BE2C (cell line): ENCODE data around the gene CYP4F2.

ENCODE experiments used
- DNase-seq: peaks from one replicate; pipeline ENCODE4 v3.0.0-alpha.2; 2020
- H3K27me3 ChIP-seq: fragments of 250-450 bp; sonication (Bioruptor Pico); 2 replicates; pipeline ENCODE4 v1.5.1; 2020; ENCODE audit warnings: mild to moderate bottlenecking
- H3K36me3 ChIP-seq: fragments of 250-450 bp; sonication (Bioruptor Pico); 2 replicates; pipeline ENCODE4 v1.5.1; 2020; ENCODE audit warnings: mild to moderate bottlenecking
- H3K4me1 ChIP-seq: fragments of 250-450 bp; sonication (Bioruptor Pico); 2 replicates; pipeline ENCODE4 v1.5.1; 2020
- H3K4me3 ChIP-seq: 2 replicates; pipeline ENCODE4 v1.5.1; 2011; ENCODE audit warnings: low read depth, low read length
- H3K9me3 ChIP-seq: fragments of 250-450 bp; sonication (Bioruptor Pico); 2 replicates; pipeline ENCODE4 v1.5.1; 2020
- TF ChIP-seq, protein P1 (sequence below): IDR thresholded peaks from 2 replicates; pipeline ENCODE4 v1.5.1; 2012; ENCODE audit warnings: mild to moderate bottlenecking, low read depth, low read length

The CYP4F2 gene

DNA sequence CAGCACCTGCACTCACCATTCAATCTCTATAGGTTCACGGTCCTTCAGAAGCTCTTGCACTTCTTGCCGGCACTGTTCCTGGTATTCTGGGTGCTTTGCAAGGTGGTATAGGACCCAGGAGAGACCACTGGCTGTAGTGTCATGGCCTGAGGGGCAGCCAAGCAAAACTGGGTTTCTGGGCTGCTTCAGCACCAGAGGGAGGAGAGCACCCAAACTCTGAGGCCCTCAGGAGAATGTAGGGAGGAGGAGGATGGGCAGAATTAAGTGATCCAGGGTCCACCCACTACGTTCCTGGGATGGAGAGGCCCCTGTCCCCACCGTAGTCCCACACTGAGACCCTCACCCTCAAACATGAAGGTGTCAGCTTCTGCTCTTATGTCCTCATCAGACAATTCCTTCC lies 24.1 kb upstream of the CYP4F2 start:
- no peaks in the 10 kb centered on the region for H3K9me3 ChIP-seq
- no peaks in the 10 kb centered on the region for H3K4me1 ChIP-seq
- TF ChIP-seq, protein P1, sequence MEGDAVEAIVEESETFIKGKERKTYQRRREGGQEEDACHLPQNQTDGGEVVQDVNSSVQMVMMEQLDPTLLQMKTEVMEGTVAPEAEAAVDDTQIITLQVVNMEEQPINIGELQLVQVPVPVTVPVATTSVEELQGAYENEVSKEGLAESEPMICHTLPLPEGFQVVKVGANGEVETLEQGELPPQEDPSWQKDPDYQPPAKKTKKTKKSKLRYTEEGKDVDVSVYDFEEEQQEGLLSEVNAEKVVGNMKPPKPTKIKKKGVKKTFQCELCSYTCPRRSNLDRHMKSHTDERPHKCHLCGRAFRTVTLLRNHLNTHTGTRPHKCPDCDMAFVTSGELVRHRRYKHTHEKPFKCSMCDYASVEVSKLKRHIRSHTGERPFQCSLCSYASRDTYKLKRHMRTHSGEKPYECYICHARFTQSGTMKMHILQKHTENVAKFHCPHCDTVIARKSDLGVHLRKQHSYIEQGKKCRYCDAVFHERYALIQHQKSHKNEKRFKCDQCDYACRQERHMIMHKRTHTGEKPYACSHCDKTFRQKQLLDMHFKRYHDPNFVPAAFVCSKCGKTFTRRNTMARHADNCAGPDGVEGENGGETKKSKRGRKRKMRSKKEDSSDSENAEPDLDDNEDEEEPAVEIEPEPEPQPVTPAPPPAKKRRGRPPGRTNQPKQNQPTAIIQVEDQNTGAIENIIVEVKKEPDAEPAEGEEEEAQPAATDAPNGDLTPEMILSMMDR, result no peak
- no peaks in the 10 kb centered on the region for H3K36me3 ChIP-seq
- no peaks in the 10 kb centered on the region; the same call in 1 of the 2 replicates for H3K27me3 ChIP-seq
- DNase-seq, result no peak
- no peak overlapping the region for H3K4me3 ChIP-seq

DNA sequence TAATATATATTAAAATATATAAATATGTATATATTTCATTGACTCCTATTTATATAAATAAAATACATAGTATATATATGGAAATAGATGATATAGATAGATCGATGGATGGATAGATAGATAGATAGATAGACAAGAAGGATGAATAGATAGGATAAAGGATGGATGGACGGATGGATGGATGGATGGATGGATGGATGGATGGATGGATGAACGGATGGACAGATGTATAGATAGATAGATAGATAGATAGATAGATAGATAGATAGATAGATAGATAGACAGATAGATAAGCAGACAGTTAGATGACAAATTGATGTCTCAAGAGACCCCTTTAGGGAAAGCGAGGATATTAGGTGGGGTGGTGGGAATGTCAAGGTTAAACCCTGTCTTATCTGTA lies 21.4 kb upstream of the CYP4F2 start:
- no peak for DNase-seq
- H3K4me3 ChIP-seq, result no peak overlapping the region
- no peaks in the 10 kb centered on the region for H3K36me3 ChIP-seq
- TF ChIP-seq, protein P1, result no peak
- H3K9me3 ChIP-seq, result no peaks in the 10 kb centered on the region
- no peaks in the 10 kb centered on the region; the same call in 1 of the 2 replicates for H3K27me3 ChIP-seq
- no peaks in the 10 kb centered on the region for H3K4me1 ChIP-seq

DNA sequence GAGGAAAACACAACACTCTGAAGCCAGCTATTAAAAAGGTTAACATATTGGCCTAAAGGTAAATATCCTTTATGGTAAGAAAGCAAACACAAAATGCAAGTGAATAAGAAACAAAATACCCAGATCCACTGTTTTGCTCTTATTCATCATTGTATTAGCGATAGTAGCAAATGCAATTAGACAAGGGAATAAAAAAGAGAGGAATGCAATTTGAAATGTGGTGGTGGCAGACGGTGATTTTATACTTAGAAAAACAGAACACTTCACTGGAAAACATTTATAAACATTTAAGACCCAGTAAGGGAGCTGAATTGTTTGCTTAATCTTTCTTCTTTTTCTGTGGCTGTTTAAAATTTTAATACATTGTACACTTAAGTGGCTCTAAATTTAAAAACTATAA lies 17.2 kb upstream of the CYP4F2 start:
- no peak overlapping the region for H3K4me3 ChIP-seq
- no peak for DNase-seq
- no peaks in the 10 kb centered on the region for H3K9me3 ChIP-seq
- no peaks in the 10 kb centered on the region for H3K4me1 ChIP-seq
- H3K27me3 ChIP-seq, result peaks cover 13% of the 10 kb centered on the region
- no peaks in the 10 kb centered on the region for H3K36me3 ChIP-seq
- TF ChIP-seq, protein P1, result no peak

DNA sequence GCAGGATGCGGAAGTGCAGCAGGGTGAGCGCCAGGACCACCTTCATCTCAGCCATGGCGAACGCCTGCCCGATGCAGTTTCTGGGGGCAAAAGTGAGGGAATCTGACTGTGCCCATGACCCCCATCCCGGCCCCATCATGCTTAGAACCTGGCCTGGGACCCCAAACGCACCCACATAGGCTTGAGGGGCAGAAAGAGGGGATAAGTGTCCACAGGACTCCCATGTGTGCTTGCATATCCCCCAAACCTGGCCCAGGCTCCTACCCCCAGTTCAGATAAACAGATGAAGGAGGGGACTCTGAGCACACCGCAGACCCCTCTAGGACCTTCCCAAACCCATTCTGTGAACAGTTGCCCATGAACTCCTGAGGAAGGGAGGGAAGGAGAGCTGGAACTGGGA lies 16.0 kb upstream of the CYP4F2 start:
- no peak for DNase-seq
- no peaks in the 10 kb centered on the region for H3K4me1 ChIP-seq
- H3K27me3 ChIP-seq, result peaks cover 13% of the 10 kb centered on the region
- no peaks in the 10 kb centered on the region for H3K36me3 ChIP-seq
- no peak overlapping the region for H3K4me3 ChIP-seq
- H3K9me3 ChIP-seq, result no peaks in the 10 kb centered on the region
- TF ChIP-seq, protein P1, result no peak

DNA sequence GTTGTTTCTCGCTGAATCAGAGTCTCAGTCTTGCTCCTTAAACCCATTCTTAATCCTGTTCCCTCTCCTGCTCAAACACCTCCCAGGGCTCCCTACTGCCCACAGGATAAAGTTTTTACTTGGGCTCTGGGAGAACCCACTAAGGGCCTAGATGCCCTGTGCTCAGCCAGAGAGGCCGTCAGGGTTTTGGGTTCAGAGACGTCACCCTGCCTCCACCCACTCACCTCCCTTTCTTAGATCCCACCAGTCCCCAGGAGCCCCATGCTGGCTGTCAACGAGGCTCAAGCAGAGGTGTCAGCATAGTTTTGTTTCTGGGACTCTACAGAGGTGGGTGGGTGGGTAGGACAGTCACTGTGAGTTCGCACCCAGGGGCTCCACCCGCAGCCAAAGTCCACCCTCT lies 15.5 kb upstream of the CYP4F2 start:
- Histone ChIP-seq H3K4me3 (no peak overlapping the region), H3K9me3 (no peaks in the 10 kb centered on the region), H3K36me3 (no peaks in the 10 kb centered on the region), H3K27me3 (peaks cover 13% of the 10 kb centered on the region), H3K4me1 (no peaks in the 10 kb centered on the region)
- TF ChIP-seq, protein P1, result no peak
- DNase-seq, result no peak

DNA sequence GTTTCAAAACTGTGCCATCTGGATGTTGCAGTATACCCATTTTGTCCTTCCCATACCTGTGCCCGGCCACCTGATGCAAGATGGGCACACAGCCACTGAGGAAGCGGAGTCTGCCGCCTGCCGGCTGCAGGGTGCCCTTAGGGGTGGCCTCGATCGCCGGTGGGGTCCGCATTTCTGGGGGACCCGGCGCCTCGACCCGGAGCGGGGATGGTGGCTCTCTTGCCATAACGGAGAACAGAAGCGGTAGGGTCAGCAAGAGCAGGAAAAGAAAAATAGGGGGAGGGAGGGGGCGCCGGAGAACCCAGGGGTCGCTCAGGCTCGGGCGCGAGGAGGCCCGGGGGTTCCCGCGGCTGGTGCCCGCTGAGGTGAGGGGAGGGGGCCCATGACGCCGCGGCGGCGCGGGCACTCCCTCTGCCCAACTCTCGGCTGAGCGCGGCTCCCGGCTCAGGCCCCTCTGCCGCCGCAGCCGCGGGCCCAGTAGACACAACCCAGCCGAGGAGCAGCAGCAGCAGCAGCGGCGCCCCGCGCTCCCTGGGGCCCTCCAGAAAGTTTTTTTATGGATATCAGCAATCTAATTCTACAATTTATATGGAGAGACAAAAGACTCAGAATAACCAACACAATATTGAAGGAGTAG lies 13.8 kb upstream of the CYP4F2 start:
- Histone ChIP-seq H3K36me3 (no peaks in the 10 kb centered on the region), H3K4me3 (no peak overlapping the region), H3K27me3 (peaks cover 15% of the 10 kb centered on the region), H3K9me3 (no peaks in the 10 kb centered on the region), H3K4me1 (no peaks in the 10 kb centered on the region)
- no peak for DNase-seq
- TF ChIP-seq, protein P1, result no peak
